OCI-LY7 (cell line): Measurements from ENCODE around the gene MYOZ2. TPM values are rescaled to one million over a fixed set of nuclear protein-coding genes. Genes with fewer than 3 reads are reported as not detected.

Experiments
- BruUV-seq: library from RNA; stranded (reverse); fragments of 400-500 nt; replicated peaks from 2 replicates; lab custom pipeline; 2021; lab: Mats Ljungman, UMichigan
- CTCF ChIA-PET: fragments of 300-600 bp; sonication (Branson Sonifier 250); formaldehyde crosslinking; loops from one replicate; lab custom pipeline; 2022; ENCODE audit warnings: antibody characterized with exemption; ENCODE audit not compliant: unreplicated experiment; lab: Charles Lee
- POLR2A ChIA-PET: fragments of 300-600 bp; sonication (Branson Sonifier 250); formaldehyde crosslinking; loops from one replicate; lab custom pipeline; 2022; ENCODE audit warnings: antibody characterized with exemption; lab: Charles Lee
- DNase-seq: peaks from one replicate; pipeline ENCODE4 v3.0.0-alpha.2; 2015; ENCODE audit warnings: low spot score
- H2AFZ ChIP-seq: fragments of 200-600 bp; sonication (generic), shearing (Covaris generic); 2 replicates; pipeline ENCODE4 v1.6.1; 2014; ENCODE audit warnings: mild to moderate bottlenecking, antibody characterized with exemption, low read length, moderate library complexity
- H3K27ac ChIP-seq: fragments of 200-600 bp; sonication (generic); 2 replicates; pipeline ENCODE4 v1.5.1; 2014; ENCODE audit warnings: mixed run types, low read depth, mild to moderate bottlenecking, moderate library complexity, low read length, inconsistent platforms; ENCODE audit not compliant: poor library complexity, severe bottlenecking
- H3K36me3 ChIP-seq: fragments of 200-600 bp; sonication (generic); 2 replicates; pipeline ENCODE4 v1.6.1; 2014; ENCODE audit warnings: mild to moderate bottlenecking, antibody characterized with exemption, low read length, moderate library complexity, mixed read lengths; ENCODE audit not compliant: insufficient read depth
- H3K4me1 ChIP-seq: fragments of 200-600 bp; sonication (generic); 2 replicates; pipeline ENCODE4 v1.5.1; 2014; ENCODE audit warnings: mild to moderate bottlenecking, low read length; ENCODE audit not compliant: insufficient read depth, poor library complexity, severe bottlenecking
- H3K4me2 ChIP-seq: fragments of 200-600 bp; sonication (generic); 2 replicates; pipeline ENCODE4 v1.6.1; 2014; ENCODE audit warnings: mild to moderate bottlenecking, low read length
- H3K4me3 ChIP-seq: fragments of 200-600 bp; sonication (generic); 2 replicates; pipeline ENCODE4 v1.5.1; 2014; ENCODE audit warnings: mild to moderate bottlenecking, low read depth, low read length; ENCODE audit not compliant: poor library complexity, severe bottlenecking
- H3K79me2 ChIP-seq: fragments of 200-600 bp; sonication (generic); 2 replicates; pipeline ENCODE4 v1.6.1; 2016; ENCODE audit warnings: low read depth, mild to moderate bottlenecking, low read length, moderate library complexity, mixed read lengths; ENCODE audit not compliant: insufficient read depth
- H3K9me2 ChIP-seq: fragments of 200-600 bp; sonication (generic); 2 replicates; pipeline ENCODE4 v1.6.1; 2016; ENCODE audit warnings: mild to moderate bottlenecking, low read length, mixed read lengths; ENCODE audit not compliant: insufficient read depth
- H3K9me3 ChIP-seq: fragments of 200-600 bp; sonication (generic); 2 replicates; pipeline ENCODE4 v1.6.1; 2014; ENCODE audit warnings: mild to moderate bottlenecking, mixed run types, low read length, mixed read lengths
- H4K20me1 ChIP-seq: fragments of 200-600 bp; sonication (generic); 2 replicates; pipeline ENCODE4 v1.6.1; 2014; ENCODE audit warnings: mild to moderate bottlenecking, antibody characterized with exemption, low read length, moderate library complexity, mixed read lengths; ENCODE audit not compliant: insufficient read depth
- CTCF ChIP-seq: fragments of 200-600 bp; sonication (generic); conservative IDR thresholded peaks from 2 replicates; pipeline ENCODE4 v1.5.1; 2014; ENCODE audit warnings: mild to moderate bottlenecking, antibody characterized with exemption, low read length, moderate library complexity, mixed read lengths
- EZH2phosphoT487 ChIP-seq: fragments of 200-600 bp; sonication (generic); IDR thresholded peaks from 2 replicates; pipeline ENCODE4 v1.6.1; 2018; ENCODE audit warnings: low read depth, borderline replicate concordance, mild to moderate bottlenecking, mixed run types, antibody characterized with exemption, low read length, moderate library complexity, mixed read lengths
- intact Hi-C: fragments of 100-400 bp; cut with micrococcal nuclease; formaldehyde crosslinking; loops from one replicate; pipeline ENCODE4 v1.10.0; 2022; ENCODE audit not compliant: unreplicated experiment
- total RNA-seq, 2 experiments: library from RNA; depleted of rRNA in 1 of 2; stranded (reverse); fragments of >200 nt in 1 of 2; shearing (Covaris generic) in 1 of 2; gene quantifications; 2 replicates each; pipeline ENCODE4 v1.2.3, GENCODE V29; 2014 to 2022

Gene MYOZ2
- total RNA-seq, 2 experiments from 2014 or later: not detected

GRCh38 chr4:119106036-119107000 is 29.3 kb upstream of the MYOZ2 start:
- CTCF ChIA-PET: no interaction called here

GRCh38 chr4:119110121-119110520 is 25.5 kb upstream of the MYOZ2 start:
- intact Hi-C loops: no loop called here
- Histone ChIP-seq H3K36me3 (no peaks in the 10 kb centered on the region), H3K9me3 (no peaks in the 10 kb centered on the region), H3K9me2 (no peaks in the 10 kb centered on the region), H3K4me3 (no peak overlapping the region), H3K27ac (no peak overlapping the region), H4K20me1 (no peaks in the 10 kb centered on the region), H3K79me2 (no peaks in the 10 kb centered on the region), H3K4me1 (no peaks in the 10 kb centered on the region), H2AFZ (no peak overlapping the region), H3K4me2 (no peak overlapping the region)
- TF ChIP-seq EZH2phosphoT487: no peak
- no TSS peak for BruUV-seq
- CTCF ChIA-PET: no interaction called here
- DNase-seq: no peak
- POLR2A ChIA-PET: no interaction called here

More at GRCh38 chr4:119106036-119107000, 29.3 kb upstream of the MYOZ2 start:
- no peaks in the 10 kb centered on the region for H4K20me1 ChIP-seq
- no peaks in the 10 kb centered on the region for H3K79me2 ChIP-seq
- intact Hi-C loops: no loop called here
- POLR2A ChIA-PET: interaction anchor here (0.6 to 1.1 kb wide), 2 partner anchors 66 to 266 kb away, joined by 3 read pairs; no protein-coding TSS in a partner anchor
- H3K36me3 ChIP-seq: no peaks in the 10 kb centered on the region
- no peak overlapping the region for H3K27ac ChIP-seq
- H3K9me3 ChIP-seq: no peaks in the 10 kb centered on the region
- BruUV-seq: no TSS peak
- no peak for DNase-seq
- H3K4me3 ChIP-seq: no peak overlapping the region
- no peak overlapping the region for H3K4me2 ChIP-seq
- no peaks in the 10 kb centered on the region for H3K4me1 ChIP-seq
- no peak overlapping the region for H2AFZ ChIP-seq
- TF ChIP-seq CTCF (no peak), EZH2phosphoT487 (no peak)
- H3K9me2 ChIP-seq: no peaks in the 10 kb centered on the region

- Histone ChIP-seq H3K4me1 (no peaks in the 10 kb centered on the region), H3K4me2 (no peak overlapping the region), H3K4me3 (no peak overlapping the region), H3K9me2 (no peaks in the 10 kb centered on the region), H2AFZ (no peak overlapping the region), H4K20me1 (no peaks in the 10 kb centered on the region), H3K79me2 (no peaks in the 10 kb centered on the region), H3K9me3 (no peaks in the 10 kb centered on the region), H3K27ac (no peak overlapping the region), H3K36me3 (no peaks in the 10 kb centered on the region)
- CTCF ChIA-PET: no interaction called here
- intact Hi-C loops: no loop called here
- POLR2A ChIA-PET: interaction anchor here (0.7 kb wide), 1 partner anchor 37 kb away, joined by 3 read pairs; no protein-coding TSS in a partner anchor
- BruUV-seq: no TSS peak
- TF ChIP-seq CTCF (no peak), EZH2phosphoT487 (no peak)
- DNase-seq: no peak
Measured at GRCh38 chr4:119111296-119111695, 24.3 kb upstream of the MYOZ2 start.
